Germinal center (tissue), 1 donor: Measurements from ENCODE around the gene TIMP3.

Source experiments
- DNase-seq: peaks from one replicate; pipeline ENCODE4 v3.0.0; 2012; ENCODE audit warnings: mixed read lengths, low spot score

TIMP3 gene

DNA sequence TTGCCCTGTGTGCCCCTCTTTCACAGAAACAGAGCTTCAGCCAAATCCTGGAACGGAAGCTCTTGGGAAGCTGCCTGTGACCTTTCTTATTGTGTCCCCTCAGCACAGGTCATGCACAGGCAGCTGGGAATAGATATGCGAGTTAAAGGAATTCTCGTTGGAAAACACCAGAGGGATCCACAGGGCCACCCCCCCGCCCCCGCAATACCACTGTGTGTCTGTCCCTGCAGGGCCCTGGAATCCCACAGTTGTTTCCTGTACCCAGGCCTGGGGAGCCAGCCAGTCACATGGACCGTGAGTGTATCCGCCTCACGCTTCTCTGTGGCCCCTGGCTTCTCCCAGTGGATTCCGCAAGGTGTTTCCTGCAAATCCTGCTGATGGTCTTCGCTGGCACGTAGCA lies 29.0 kb downstream of the TIMP3 start:
- DNase-seq, result no peak

GRCh38 chr22:32830957-32831356 lies 29.5 kb downstream of the TIMP3 start:
- no peak for DNase-seq

DNA sequence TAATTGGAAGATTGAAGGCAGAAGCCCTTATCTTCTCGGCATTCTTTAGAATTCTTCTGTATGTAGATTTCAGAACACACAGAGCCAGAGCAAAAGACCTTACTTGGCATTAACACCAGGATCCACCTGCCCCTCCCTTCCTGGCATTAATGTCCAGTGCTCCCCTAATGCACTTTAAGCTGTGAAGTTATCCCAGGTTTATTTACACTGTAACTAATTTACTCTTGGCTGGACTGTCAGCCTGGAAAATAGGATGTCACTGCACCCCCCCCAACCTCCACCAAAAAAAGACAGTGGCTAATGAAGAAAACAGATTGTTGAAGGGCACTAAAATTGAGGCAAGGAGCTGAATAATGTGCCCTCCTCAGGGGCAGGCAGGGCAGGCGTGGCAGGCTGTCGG lies 30.1 kb downstream of the TIMP3 start:
- no peak for DNase-seq

DNA sequence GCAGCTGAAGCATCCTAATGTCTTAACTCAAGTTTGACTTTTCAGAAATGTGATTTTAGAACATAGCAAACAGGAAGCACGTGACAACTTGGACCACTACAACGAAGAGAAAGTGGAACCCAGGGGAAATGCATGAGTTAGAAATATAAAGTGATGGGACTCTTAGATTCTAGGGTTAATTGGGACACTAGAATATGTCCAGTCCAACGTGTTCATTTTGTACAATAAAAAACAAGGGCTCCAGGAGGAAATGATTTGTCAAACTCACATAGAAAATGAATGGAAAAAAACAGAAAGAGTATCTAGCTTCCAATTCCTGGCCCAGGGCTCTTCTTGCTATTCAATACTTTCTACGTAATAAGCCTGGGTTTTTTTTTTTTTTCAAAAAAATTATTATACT lies 30.7 kb downstream of the TIMP3 start:
- no peak for DNase-seq

- DNase-seq, result peak; percentile 33
These were observed 35.0 kb downstream of the TIMP3 start for GRCh38 chr22:32836280-32837123.

- no peak for DNase-seq
These were observed 35.6 kb downstream of the TIMP3 start for GRCh38 chr22:32837142-32837541.

DNA sequence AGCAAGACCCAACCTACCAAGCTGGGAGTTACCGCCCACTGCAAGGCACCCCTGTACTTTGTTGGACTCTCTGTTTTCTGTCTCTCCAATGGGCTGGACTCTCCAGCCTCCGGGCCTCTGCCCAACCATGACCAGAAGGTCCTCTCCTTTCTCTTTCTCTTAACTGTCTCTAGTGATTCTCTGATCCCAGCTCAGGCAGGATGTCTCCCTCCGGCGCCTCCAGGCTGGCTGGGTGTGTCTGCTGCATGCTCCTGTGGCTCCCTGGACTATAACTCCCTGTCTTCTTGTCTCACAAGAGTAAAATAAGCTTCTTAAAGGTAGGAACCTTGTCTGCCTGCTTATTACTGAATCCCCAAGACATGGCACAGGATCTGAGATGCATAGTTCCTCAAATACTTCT lies 36.3 kb downstream of the TIMP3 start:
- DNase-seq, result no peak

GRCh38 chr22:32839831-32840584 lies 38.5 kb downstream of the TIMP3 start:
- no peak for DNase-seq

GRCh38 chr22:32841175-32841574 lies 39.7 kb downstream of the TIMP3 start:
- no peak for DNase-seq

- DNase-seq, result no peak
These were observed 41.0 kb downstream of the TIMP3 start for GRCh38 chr22:32842486-32842885.

- no peak for DNase-seq
These were observed 41.8 kb downstream of the TIMP3 start for GRCh38 chr22:32843300-32843699.

- no peak for DNase-seq
These were observed 42.7 kb downstream of the TIMP3 start for GRCh38 chr22:32844251-32844650.

- DNase-seq, result no peak
These were observed 45.4 kb downstream of the TIMP3 start for GRCh38 chr22:32846780-32847491.

DNA sequence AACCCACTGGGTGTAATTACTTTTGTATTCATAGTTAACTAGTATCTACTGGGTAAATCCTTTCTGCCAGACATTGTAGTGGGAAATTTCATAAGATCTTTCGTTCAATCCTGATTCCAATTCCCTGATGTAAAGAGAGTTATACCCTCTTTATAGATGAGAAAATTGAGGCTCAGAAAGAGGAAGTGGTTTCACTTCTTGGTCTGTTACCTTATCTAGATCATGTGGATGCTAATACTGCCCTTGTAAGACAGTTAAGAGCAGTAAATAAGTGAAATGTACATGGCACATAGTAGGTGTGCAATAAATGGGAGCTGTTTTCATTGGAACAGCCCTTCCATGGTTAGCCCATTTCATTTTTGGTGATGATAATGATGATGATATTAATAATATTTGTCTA lies 46.7 kb downstream of the TIMP3 start:
- DNase-seq, result no peak

DNA sequence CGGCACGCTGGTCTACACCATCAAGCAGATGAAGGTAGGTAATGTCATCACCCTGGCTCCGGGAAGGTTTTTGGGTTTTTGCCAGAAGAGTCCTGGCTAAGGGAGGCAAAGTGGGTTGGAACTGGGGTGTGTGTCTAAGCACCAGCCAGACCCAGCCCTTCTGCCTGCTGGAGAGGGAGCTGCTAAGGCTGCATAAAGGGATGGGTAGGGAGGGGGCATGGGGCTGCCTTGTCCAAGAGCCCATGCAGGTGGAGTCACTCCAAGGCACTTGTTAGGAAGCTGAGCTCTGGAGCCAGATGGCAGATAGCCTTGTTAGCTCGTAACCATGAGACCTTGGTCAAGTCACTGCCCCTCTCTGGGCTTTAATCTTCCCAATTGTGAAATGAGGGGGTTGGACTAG lies 48.0 kb downstream of the TIMP3 start:
- DNase-seq, result no peak

DNA sequence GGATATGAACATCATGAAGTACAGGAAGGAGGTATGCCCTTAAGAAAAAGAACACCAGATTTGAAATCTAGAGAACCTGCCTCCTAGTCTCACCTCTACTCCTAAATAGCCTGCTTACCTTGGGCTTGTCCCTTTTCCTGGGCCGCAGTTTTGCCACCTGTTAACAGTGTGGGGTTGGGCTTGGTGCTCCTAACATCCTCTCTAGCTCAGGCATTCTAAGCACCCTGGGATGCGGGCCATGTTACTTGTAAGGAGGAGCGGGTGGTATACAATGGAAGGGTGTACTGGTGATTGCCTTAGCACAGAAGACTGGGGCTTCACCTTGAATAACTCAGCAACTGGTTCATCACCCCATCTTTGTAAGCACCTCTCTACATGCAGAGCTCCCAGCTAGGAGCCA lies 48.7 kb downstream of the TIMP3 start:
- no peak for DNase-seq

GRCh38 chr22:32850591-32851517 lies 49.3 kb downstream of the TIMP3 start:
- DNase-seq, result no peak

DNA sequence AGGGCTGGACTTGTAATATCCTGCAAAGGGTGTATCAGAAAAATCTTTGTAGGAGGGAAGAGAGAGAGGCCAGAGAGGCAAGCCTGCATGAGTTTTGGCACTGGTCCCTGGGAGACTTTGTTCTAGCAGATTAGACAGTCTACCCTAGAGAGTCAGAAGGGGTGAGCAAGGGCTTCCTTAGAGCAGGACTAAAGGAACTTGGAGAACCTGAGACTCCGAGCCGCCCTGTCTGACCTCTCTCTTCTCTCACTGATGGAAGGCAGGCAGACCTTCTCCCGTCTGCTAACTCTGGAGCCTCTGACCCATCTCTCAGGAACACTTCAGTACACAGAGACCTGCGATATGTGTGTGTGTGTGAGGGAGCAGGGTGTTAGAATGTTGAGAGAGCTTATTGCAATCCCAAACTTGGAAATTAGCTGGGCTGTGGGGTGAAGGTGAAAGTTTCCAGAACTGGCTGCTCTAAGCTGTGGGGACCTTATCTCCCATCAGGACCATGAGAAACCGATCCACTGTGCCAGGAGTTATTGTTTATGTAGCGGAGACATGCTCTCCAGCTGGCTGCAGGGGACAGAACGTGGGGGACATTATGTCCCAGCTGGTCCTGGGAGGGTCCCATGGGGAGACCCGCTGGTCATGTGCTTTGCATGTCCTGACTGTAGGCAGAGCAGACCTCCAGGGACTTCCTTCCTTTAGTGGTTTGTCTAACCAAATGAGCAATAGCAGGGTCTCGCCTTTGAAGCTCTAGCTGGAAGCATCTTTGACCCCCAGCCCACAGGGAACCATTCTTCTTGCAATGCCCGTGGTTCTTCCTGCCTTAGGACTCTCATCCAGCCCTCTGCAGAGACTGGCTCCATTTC lies 51.1 kb downstream of the TIMP3 start:
- DNase-seq, result no peak

DNA sequence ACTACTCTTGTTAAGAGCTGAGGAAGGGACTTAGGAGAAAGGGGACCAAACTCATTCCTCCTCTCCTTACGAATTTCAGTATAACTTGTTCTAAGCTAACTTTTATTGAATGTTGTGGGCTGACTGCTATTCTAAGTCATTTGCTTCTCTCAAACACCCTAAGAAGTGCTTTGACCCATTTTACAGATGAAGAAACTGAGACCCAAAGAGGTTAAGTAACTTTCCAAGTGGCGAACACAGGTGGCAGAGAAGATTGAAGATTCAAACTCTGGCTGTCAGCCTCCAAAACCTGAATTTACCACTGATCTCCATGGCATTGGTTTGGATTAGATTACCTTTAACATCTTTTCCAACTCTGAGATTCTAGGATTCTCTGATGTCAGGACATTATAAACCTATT lies 52.2 kb downstream of the TIMP3 start:
- DNase-seq, result no peak

DNA sequence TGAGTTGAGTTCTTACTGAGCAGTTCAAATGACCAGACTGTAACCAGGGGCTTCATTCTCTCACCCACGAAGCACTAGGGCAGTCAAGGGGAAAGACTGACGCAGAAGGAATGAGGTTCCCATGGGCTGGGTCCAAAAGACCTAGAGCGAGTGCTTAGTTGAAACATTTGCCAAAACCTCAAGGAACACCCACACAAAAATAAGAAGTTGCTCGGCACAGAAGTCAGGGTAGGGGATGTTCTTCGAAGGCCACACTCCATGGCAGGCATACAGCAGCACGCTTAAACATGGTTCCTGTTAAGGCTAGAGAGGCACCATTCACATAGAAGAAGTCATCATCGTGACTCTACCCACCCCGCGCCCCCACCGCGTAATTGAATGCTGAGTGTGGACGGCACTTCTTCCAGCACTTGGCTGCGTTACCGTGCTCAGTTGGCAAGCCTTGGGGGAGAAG lies 52.9 kb downstream of the TIMP3 start:
- DNase-seq, result no peak
